Activated CD8-positive, alpha-beta memory T cell treated with anti-CD3 and anti-CD28 coated beads, Interleukin-2, amount 10 ng/mL, durations not matched to agents 7 days and 5 days (primary cell): ENCODE data around the gene PPP2R3B. TPM values are rescaled to one million over a fixed set of nuclear protein-coding genes. Genes with fewer than 3 reads are reported as not detected.
"Not testable (repeated sequence)": the region's sequence is repeated elsewhere in the genome, so short reads cannot be mapped to it uniquely, and the experiment has no call there.

Source experiments
- ATAC-seq: fragments of 150-1000 bp; cut with Tn5 transposase; one replicate; pipeline ENCODE4 v1.10.0; 2021; ENCODE audit warnings: moderate library complexity
- CTCF ChIA-PET: fragments of 350-600 bp; sonication (Branson Sonifier 250); formaldehyde crosslinking; loops from one replicate; lab custom pipeline; 2021; ENCODE audit warnings: antibody characterized with exemption; lab: Charles Lee
- DNase-seq: peaks from one replicate; pipeline ENCODE4 v3.0.0-alpha.2; 2020
- H3K27ac Mint-ChIP-seq: one replicate; pipeline ENCODE4 v1.8.0; 2021; ENCODE audit warnings: mild to moderate bottlenecking, mixed read lengths
- H3K27me3 Mint-ChIP-seq: one replicate; pipeline ENCODE4 v1.8.0; 2021; ENCODE audit warnings: mixed read lengths
- H3K36me3 Mint-ChIP-seq: one replicate; pipeline ENCODE4 v1.8.0; 2021; ENCODE audit warnings: mild to moderate bottlenecking, mixed read lengths
- H3K4me1 Mint-ChIP-seq: one replicate; pipeline ENCODE4 v1.8.0; 2021; ENCODE audit warnings: mixed read lengths
- H3K4me3 Mint-ChIP-seq: one replicate; pipeline ENCODE4 v1.8.0; 2021; ENCODE audit warnings: mild to moderate bottlenecking, moderate library complexity, mixed read lengths
- H3K9me3 Mint-ChIP-seq: one replicate; pipeline ENCODE4 v1.8.0; 2022; ENCODE audit warnings: low read depth, mixed read lengths
- total RNA-seq, 2 experiments: library from RNA; stranded (reverse); gene quantifications; one replicate each; pipeline ENCODE4 v1.2.3, GENCODE V29; 2021

The PPP2R3B gene
- total RNA-seq, 2 experiments from 2014 or later = 31.7 to 45.8 TPM

GRCh38 chrX:316351-317325 lies 70.1 kb downstream of the PPP2R3B start:
- H3K4me1 Mint-ChIP-seq = peaks cover 15% of the 10 kb centered on the region
- peaks cover 15% of the 10 kb centered on the region for H3K36me3 Mint-ChIP-seq
- CTCF ChIA-PET = no interaction called here
- ATAC-seq = no peak
- H3K27ac Mint-ChIP-seq = peak overlapping the region; percentile 56
- peak overlapping the region; percentile 39 for H3K4me3 Mint-ChIP-seq
- no peaks in the 10 kb centered on the region for H3K27me3 Mint-ChIP-seq
- DNase-seq = no peak
- no peaks in the 10 kb centered on the region for H3K9me3 Mint-ChIP-seq

GRCh38 chrX:314781-315595 lies 71.7 kb downstream of the PPP2R3B start:
- ATAC-seq = no peak
- peaks cover 18% of the 10 kb centered on the region for H3K36me3 Mint-ChIP-seq
- DNase-seq = no peak
- CTCF ChIA-PET = no interaction called here
- H3K27me3 Mint-ChIP-seq = no peaks in the 10 kb centered on the region
- H3K9me3 Mint-ChIP-seq = no peaks in the 10 kb centered on the region
- H3K4me1 Mint-ChIP-seq = peaks cover 7% of the 10 kb centered on the region
- no peak overlapping the region for H3K4me3 Mint-ChIP-seq
- no peak overlapping the region for H3K27ac Mint-ChIP-seq

DNA sequence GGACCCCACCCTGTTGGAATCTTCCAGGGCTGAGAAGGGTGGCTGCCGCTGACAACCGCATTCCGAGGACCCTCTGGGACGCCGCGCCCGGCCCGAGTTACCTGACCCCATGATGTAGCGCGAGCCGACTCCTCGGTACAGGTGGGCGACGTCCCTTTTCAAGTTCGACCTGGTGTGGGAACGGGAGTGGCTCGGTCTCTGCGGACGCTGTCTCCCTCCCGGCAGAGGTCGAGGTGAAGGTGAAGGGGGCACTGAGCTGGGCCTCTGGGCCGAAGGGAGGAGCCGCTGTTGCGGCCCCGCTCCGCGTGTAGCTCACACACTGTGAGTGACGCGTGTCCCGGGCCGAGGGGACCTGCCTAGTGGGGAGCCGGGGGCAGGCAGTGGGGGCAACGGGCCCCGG lies 72.7 kb downstream of the PPP2R3B start:
- no peaks in the 10 kb centered on the region for H3K27me3 Mint-ChIP-seq
- DNase-seq (no peak), ATAC-seq (no peak)
- H3K4me3 Mint-ChIP-seq = no peak overlapping the region
- H3K27ac Mint-ChIP-seq = no peak overlapping the region
- peaks cover 22% of the 10 kb centered on the region for H3K36me3 Mint-ChIP-seq
- CTCF ChIA-PET = no interaction called here
- no peaks in the 10 kb centered on the region for H3K9me3 Mint-ChIP-seq
- H3K4me1 Mint-ChIP-seq = peaks cover 7% of the 10 kb centered on the region

GRCh38 chrX:313546-313945 lies 73.2 kb downstream of the PPP2R3B start:
- Mint-ChIP-seq H3K9me3 (no peaks in the 10 kb centered on the region), H3K4me3 (no peak overlapping the region), H3K4me1 (peaks cover 7% of the 10 kb centered on the region), H3K27me3 (no peaks in the 10 kb centered on the region), H3K36me3 (peaks cover 24% of the 10 kb centered on the region), H3K27ac (no peak overlapping the region)
- DNase-seq (no peak), ATAC-seq (no peak)
- CTCF ChIA-PET = no interaction called here

DNA sequence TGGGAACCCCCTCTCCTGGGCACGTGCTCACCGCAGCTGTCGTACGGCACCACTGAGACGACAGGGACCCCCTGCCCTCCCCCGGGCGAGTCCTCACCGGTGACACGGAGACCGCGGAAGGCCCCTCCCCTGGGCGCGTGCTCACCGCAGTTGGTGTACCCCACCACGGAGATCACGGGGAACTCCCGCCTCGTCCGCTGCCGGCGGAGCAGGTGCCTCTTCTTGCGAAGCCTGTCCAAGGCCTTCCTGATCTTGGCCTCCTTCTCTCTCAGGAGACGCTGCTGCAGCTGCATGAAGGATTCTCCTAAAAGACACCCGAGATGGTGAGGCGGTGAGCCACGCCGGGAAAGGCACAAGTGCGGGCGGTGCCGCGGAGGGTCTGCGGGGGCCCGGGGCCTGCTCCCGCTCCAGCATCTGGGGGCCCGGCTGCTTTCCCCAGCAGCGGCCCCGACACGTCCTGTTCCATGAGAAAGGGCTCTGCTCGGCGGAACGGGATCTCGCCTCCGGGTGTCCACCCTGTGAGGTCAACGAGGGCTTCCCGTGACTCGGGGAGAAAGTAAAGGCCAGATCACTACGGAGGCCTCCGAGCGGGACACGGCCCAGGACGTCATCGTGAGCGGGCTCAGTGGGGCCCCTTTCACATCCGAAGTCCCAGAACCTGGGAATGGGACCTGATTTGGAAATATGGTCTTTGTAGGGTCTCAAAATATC lies 73.9 kb downstream of the PPP2R3B start:
- Mint-ChIP-seq H3K4me3 (no peak overlapping the region), H3K9me3 (no peaks in the 10 kb centered on the region), H3K36me3 (peaks cover 30% of the 10 kb centered on the region), H3K27ac (no peak overlapping the region), H3K27me3 (no peaks in the 10 kb centered on the region), H3K4me1 (peaks cover 7% of the 10 kb centered on the region)
- CTCF ChIA-PET = no interaction called here
- DNase-seq = no peak
- no peak for ATAC-seq

DNA sequence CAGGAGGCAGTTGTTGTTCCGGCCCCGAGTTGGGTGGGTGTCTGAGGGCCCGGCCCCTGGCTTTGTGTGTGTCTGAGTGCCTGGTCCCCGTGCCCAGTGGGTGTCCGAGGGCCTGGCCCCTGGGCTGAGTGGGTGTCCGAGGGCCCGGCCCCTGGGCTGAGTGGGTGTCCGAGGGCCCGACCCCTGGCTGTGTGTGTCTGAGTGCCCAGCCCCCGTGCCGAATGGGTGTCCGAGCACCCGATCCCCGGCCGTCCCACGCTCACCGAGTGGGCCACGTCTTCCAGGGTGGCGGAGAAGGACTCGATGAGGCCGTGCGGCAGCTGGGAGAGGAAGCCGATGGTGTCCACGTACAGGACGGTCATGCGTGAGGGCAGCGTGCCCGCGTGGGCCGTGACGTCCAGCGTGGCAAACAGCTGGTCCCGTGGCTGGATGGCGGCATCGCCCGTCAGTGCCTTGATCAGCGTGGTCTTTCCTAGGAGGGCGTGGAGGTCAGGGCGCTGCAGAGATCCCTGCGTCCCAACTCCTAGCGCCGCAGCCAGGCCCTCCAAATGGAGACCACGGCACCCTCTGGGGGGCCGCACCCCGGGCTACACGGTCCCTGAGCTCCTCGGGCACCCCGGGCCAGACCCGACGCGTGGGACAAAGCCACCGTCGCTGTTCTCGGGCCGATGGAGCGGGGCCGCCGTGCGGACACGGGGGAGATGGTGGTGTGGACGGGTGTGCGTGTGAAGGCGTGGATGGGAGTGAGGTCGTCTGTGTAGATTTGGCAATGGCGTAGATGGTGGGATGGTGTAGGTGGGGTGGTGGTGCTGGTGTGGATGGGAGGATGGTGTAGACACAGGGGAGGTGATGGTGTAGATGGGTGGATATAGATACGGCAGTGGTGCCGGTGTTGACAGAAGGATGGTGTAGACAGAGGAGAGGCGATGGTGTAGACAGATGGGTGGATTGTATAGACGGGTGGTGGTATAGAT lies 75.3 kb downstream of the PPP2R3B start:
- no peaks in the 10 kb centered on the region for H3K27me3 Mint-ChIP-seq
- H3K36me3 Mint-ChIP-seq = peaks cover 35% of the 10 kb centered on the region
- H3K4me3 Mint-ChIP-seq = no peak overlapping the region
- ATAC-seq (no peak), DNase-seq (no peak)
- H3K4me1 Mint-ChIP-seq = no peaks in the 10 kb centered on the region
- CTCF ChIA-PET = no interaction called here
- no peak overlapping the region for H3K27ac Mint-ChIP-seq
- H3K9me3 Mint-ChIP-seq = no peaks in the 10 kb centered on the region

DNA sequence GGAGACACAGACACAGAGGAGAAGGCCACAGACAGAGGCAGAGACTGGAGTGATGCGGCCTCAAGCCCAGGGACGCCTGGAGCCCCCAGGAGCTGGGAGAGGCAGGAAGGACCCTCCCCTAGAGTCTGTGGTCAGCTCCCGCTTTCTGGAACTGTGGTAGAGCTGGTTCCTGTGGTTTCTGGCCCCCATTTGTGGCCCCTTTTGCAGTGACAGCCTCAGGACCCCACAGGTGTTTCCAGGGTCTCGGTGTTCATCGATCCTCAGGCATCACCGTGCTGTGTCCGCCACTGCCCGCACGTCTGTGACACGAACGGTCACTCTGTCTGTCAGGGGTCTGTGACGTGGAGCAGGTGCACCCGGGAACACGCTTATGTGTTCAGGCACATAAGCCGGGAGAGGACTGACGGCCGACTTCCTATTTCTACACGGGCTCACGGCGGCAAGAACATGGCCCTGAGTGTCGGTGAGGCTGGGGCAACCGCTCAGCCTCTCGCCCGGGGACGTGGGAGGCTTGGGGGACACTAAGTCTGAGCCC lies 76.0 kb downstream of the PPP2R3B start:
- Mint-ChIP-seq H3K9me3 (no peaks in the 10 kb centered on the region), H3K27me3 (no peaks in the 10 kb centered on the region), H3K36me3 (peaks cover 42% of the 10 kb centered on the region), H3K27ac (no peak overlapping the region), H3K4me1 (no peaks in the 10 kb centered on the region), H3K4me3 (no peak overlapping the region)
- ATAC-seq (no peak), DNase-seq (no peak)
- CTCF ChIA-PET = no interaction called here

DNA sequence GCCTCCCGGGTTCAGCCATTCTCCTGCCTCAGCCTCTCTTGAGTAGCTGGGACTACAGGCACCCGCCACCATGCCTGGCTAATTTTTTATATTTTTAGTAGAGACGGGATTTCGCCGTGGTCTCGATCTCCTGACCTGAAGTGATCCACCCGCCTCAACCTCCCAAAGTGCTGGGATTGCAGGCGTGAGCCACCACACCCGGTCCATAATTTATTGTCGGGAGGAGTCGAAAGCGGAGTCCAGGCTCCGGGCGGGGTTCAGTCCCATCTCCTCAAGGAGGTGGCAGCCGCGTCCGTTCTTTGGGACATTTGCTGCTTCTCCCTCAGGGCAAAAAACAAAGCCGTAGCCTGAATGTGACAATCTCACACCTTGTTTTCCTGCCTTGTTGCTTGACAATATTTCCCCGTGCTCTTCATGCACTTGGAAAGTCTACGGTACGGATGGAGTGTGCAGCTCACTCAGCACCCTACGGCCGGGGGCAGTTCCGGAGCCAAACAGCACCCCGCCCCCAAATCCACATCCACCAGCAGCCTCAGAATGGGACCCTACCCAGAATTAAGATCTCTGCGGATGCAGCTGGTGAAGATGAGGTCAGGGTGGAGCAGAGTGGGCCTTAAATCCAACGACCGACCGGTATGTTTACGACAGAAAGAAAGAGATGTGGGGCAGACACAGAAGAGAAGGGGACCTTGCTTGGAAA lies 77.7 kb downstream of the PPP2R3B start:
- no peaks in the 10 kb centered on the region for H3K9me3 Mint-ChIP-seq
- no peak overlapping the region for H3K4me3 Mint-ChIP-seq
- peaks cover 49% of the 10 kb centered on the region for H3K36me3 Mint-ChIP-seq
- H3K4me1 Mint-ChIP-seq = no peaks in the 10 kb centered on the region
- no peak overlapping the region for H3K27ac Mint-ChIP-seq
- ATAC-seq (no peak), DNase-seq (no peak)
- CTCF ChIA-PET = no interaction called here
- no peaks in the 10 kb centered on the region for H3K27me3 Mint-ChIP-seq

GRCh38 chrX:307261-308111 lies 79.2 kb downstream of the PPP2R3B start:
- CTCF ChIA-PET = no interaction called here
- Mint-ChIP-seq H3K27ac (no peak overlapping the region), H3K9me3 (no peaks in the 10 kb centered on the region), H3K27me3 (no peaks in the 10 kb centered on the region), H3K4me1 (no peaks in the 10 kb centered on the region), H3K36me3 (peaks cover 47% of the 10 kb centered on the region), H3K4me3 (no peak overlapping the region)
- DNase-seq (no peak), ATAC-seq (no peak)

DNA sequence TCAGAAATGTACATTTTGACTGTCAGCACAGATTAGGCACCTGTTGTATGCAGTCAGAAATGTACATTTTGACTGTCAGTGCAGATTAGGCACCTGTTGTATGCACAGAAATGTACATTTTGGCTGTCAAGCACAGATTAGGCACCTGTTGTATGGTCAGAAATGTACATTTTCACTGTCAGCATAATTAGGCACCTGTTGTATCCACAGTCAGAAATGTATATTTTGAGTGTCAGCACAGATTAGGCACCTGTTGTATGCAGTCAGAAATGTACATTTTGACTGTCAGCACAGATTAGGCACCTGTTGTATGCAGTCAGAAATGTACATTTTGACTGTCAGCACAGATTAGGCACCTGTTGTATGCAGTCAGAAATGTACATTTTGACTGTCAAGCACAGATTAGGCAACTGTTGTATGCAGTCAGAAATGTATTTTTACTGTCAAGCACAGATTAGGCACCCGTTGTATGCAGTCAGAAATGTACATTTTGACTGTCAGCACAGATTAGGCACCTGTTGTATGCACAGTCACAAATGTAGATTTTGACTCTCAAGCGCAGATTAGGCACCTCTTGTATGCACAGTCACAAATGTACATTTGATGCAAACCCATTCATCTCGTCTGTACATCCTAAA lies 80.0 kb downstream of the PPP2R3B start:
- H3K4me1 Mint-ChIP-seq, H3K9me3 Mint-ChIP-seq, DNase-seq, H3K27ac Mint-ChIP-seq, H3K4me3 Mint-ChIP-seq, ATAC-seq, H3K27me3 Mint-ChIP-seq, CTCF ChIA-PET: not testable (repeated sequence)
- H3K36me3 Mint-ChIP-seq = peaks cover 49% of the 10 kb centered on the region
